Urinary bladder (tissue), 4 donors: ENCODE measurements around the gene ANKRD17. TPM values are rescaled to one million over a fixed set of nuclear protein-coding genes. Genes with fewer than 3 reads are reported as not detected.
"Not testable (repeated sequence)": the region's sequence is repeated elsewhere in the genome, so short reads cannot be mapped to it uniquely, and the experiment has no call there.

ENCODE experiments used
- DNase-seq: peaks from one replicate; pipeline ENCODE4 v3.0.0-alpha.2; 2015; ENCODE audit errors: extremely low spot score
- H3K27ac ChIP-seq: one replicate; pipeline ENCODE4 v1.5.1; 2013; ENCODE audit warnings: low read depth, mild to moderate bottlenecking, moderate library complexity
- H3K36me3 ChIP-seq: one replicate; pipeline ENCODE4 v1.6.1; 2013; ENCODE audit warnings: mild to moderate bottlenecking, moderate library complexity; ENCODE audit not compliant: insufficient read depth
- H3K4me1 ChIP-seq: one replicate; pipeline ENCODE4 v1.6.1; 2013; ENCODE audit warnings: mild to moderate bottlenecking, moderate library complexity; ENCODE audit not compliant: insufficient read depth
- H3K4me3 ChIP-seq: one replicate; pipeline ENCODE4 v1.5.1; 2013; ENCODE audit warnings: low read depth, low read length
- WGBS: extraction: QIAGEN DNeasy Blood & Tissue Kit; methylation state at CpG from one replicate; pipeline ENCODE4 v1.1.7; 2013; 5-methylcytosine and 5-hydroxymethylcytosine counted together
- polyA plus RNA-seq: library from polyadenylated mRNA; stranded (reverse); fragments of 200-250 nt; gene quantifications from one replicate; pipeline ENCODE4 v1.2.3, GENCODE V29; 2013
- total RNA-seq: library from RNA; depleted of rRNA; stranded (reverse); fragments of >200 nt; gene quantifications from one replicate; pipeline ENCODE4 v1.2.3, GENCODE V29; 2014
- donor health status: healthy with polysubstance abuse.
- donor health status: healthy.

The ANKRD17 gene
- total and polyA plus RNA-seq, 2 donors: 18.3 to 74.8 TPM

DNA sequence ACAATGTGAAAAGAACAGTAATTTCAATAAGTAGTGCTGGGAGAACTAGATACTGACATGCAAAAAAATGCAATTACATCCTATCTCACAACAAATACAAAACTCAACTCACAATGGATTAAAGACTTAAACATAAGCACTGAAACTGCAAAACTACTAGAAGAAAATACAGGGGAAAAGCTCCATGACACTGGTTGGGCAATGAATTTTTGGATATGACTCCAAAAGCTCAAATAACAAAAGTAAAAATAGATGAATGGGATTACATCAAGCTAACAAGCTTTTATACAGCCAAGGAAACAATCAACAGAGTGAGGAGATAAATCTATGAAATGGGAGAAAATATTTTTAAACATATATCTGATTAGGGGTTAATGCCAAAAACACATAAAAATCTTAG lies 53.1 kb downstream of the ANKRD17 start:
- no peak overlapping the region for H3K27ac ChIP-seq
- H3K36me3 ChIP-seq: no peaks in the 10 kb centered on the region
- no peak overlapping the region for H3K4me3 ChIP-seq
- DNase-seq: no peak
- H3K4me1 ChIP-seq: no peaks in the 10 kb centered on the region

DNA sequence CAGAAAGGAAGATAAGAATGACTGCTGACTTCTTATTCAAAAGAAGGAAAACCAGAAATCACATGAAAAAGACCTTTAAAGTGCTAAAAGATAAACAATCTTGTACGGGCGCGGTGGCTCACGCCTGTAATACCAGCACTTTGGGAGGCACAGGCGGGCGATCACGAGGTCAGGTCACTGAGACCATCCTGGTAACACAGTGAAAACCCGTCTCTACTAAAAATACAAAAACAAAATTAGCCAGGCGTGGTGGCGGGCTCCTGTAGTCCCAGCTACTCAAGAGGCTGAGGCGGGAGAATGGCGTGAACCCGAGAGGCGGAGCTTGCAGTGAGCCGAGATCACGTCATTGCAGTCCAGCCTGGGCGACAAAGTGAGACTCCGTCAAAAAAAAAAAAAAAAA lies 54.6 kb downstream of the ANKRD17 start:
- H3K4me1 ChIP-seq, H3K4me3 ChIP-seq, H3K36me3 ChIP-seq, DNase-seq, H3K27ac ChIP-seq: not testable (repeated sequence)
- 96% methylated on average over 18 of the region's 18 CpGs for WGBS

DNA sequence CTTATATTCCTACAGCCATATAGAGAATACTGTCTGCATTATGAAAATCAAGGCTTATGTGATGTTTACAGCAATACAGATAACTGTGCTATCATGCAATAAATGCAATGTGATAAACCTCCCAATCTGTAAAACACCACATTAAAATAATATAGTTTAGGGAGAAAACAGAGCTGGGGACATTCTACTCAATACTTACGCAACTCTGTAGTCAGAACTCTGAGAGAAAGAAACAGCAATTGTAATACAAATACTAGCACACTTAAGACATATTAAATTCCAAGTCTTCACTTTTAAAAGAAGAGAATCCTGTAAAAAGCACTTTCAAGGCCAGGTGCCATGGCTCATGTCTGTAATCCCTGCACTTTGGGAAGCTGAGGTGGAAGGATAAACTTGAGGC lies 61.4 kb downstream of the ANKRD17 start:
- 97% methylated on average over 1 of the region's 1 CpG for WGBS
- no peaks in the 10 kb centered on the region for H3K36me3 ChIP-seq
- no peak overlapping the region for H3K27ac ChIP-seq
- no peak for DNase-seq
- no peak overlapping the region for H3K4me3 ChIP-seq
- no peaks in the 10 kb centered on the region for H3K4me1 ChIP-seq

DNA sequence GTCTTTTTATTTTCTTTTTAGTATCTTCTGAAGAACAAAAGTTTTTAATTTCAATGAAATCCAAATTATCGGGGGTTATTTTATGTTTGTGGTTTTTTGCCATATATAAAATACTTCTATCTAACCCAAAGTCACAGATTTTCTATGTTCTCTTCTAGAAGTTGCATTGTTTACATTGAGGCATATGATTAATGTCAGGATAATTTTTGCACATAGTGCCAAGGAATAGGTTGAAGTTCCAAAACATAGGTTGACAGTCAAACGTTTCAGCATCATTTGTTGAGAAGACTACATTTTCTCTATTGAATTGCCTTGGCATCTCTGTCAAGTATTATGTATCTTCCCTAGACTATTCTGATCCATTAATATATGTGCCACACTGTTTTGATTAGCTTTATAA lies 64.5 kb downstream of the ANKRD17 start:
- H3K4me3 ChIP-seq: no peak overlapping the region
- WGBS: 79% methylated on average over 2 of the region's 2 CpGs
- no peaks in the 10 kb centered on the region for H3K36me3 ChIP-seq
- no peak overlapping the region for H3K27ac ChIP-seq
- no peak for DNase-seq
- H3K4me1 ChIP-seq: no peaks in the 10 kb centered on the region

DNA sequence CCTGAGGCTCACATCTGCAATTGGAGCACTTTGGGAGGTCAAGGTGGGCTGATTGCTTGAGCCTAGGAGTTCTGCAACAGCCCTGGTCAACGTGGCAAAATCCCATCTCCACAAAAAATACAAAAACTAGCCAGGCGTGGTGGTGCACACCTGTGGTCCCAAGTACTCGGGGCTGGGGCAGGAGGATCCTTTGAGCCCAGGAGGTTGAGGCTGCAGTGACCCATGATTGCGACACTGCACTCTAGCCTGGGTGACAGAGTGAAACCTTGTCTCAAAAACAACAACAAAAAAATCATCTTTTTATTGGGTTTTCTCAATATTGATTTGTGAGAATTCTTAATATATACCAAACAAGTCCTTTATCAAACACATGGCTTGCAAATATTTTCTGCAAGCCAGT lies 64.9 kb downstream of the ANKRD17 start:
- no peak overlapping the region for H3K27ac ChIP-seq
- 94% methylated on average over 4 of the region's 4 CpGs for WGBS
- H3K4me3 ChIP-seq: no peak overlapping the region
- no peak for DNase-seq
- H3K36me3 ChIP-seq: no peaks in the 10 kb centered on the region
- no peaks in the 10 kb centered on the region for H3K4me1 ChIP-seq

DNA sequence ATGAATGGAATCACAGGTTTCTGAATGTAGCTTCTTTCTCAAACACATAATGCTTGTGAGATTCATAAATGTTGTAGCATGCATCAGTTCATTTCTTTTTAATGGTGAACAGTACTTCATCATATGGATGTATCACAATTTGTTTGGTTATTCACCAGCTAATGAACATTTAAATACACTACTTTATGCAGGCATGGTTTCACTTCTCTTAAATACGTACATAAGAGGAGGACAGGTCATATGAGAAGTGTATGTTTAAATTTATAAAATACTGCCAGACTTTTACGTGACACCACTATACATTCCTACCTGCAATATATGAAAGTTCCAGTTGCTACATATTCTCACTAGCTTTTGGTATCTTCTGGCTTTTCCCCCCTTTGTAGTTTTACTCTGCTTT lies 65.4 kb downstream of the ANKRD17 start:
- H3K27ac ChIP-seq: no peak overlapping the region
- H3K4me1 ChIP-seq: no peaks in the 10 kb centered on the region
- 90% methylated on average over 2 of the region's 2 CpGs for WGBS
- H3K36me3 ChIP-seq: no peaks in the 10 kb centered on the region
- DNase-seq: no peak
- H3K4me3 ChIP-seq: no peak overlapping the region

DNA sequence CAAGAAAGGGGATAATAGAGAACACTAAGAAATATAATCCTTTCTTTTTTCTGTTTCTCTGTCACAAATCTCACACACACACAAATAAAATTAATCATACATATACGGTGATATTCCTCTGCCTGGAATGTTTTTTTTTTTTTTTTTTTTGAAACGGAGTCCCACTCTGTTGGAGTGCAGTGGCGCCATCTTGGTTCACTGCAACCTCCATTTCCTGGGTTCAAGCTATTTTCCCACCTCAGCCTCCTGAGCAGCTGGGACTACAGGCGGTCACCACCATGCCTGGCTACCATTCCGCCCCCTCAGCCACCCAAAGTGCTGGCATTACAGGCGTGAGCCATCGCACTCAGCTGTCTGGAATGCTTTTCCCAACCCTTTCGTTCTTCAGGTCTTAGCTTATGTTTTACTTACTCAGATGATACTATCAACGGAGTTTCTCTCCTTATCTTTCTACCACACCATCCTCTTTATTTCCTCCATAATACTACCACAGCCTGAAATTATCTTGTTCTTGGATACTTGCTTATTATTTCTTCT lies 69.3 kb downstream of the ANKRD17 start:
- no peaks in the 10 kb centered on the region for H3K4me1 ChIP-seq
- no peaks in the 10 kb centered on the region for H3K36me3 ChIP-seq
- H3K4me3 ChIP-seq: no peak overlapping the region
- WGBS: 97% methylated on average over 9 of the region's 9 CpGs
- DNase-seq: no peak
- H3K27ac ChIP-seq: no peak overlapping the region

DNA sequence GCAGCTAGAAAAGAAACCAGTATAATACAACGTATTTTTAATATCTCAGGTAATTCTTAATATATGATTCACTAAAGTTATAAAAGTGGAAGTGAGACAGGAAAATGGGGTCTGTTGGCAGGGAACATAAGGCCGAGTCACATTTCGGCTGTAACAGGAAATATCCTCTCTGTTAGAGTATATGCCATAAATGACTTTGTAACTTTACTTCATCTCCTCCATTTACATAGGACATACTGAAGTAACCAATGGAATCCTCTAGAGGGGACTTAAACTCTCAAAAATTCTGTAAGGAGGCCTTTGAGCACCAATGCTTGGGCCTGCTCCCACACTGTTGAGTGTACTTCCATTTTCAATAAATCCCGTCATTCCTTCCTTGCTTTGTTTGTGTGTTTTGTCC lies 71.3 kb downstream of the ANKRD17 start:
- Histone ChIP-seq H3K4me1 (no peaks in the 10 kb centered on the region), H3K4me3 (no peak overlapping the region), H3K27ac (no peak overlapping the region), H3K36me3 (no peaks in the 10 kb centered on the region)
- 70% methylated on average over 4 of the region's 4 CpGs for WGBS
- no peak for DNase-seq

DNA sequence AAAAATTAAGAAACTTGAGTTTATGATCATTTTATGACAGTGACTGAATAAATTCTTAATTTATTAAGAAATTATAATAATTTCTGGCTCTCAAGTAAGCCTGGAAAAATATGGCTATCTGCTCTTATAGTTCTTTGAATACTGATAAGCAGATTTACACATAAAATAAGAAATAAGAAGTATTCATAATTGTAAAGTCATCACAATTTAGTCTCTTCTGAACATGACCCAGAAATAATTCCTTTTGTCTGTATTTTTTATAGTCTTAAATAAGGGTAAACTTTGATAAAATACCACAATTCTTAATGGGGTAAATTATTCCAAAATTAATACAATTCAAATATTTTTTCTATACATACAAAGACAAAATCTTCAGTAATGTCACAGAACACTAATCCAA lies 72.7 kb downstream of the ANKRD17 start:
- no peak for DNase-seq
- H3K4me3 ChIP-seq: no peak overlapping the region
- no peaks in the 10 kb centered on the region for H3K4me1 ChIP-seq
- H3K36me3 ChIP-seq: no peaks in the 10 kb centered on the region
- H3K27ac ChIP-seq: no peak overlapping the region

DNA sequence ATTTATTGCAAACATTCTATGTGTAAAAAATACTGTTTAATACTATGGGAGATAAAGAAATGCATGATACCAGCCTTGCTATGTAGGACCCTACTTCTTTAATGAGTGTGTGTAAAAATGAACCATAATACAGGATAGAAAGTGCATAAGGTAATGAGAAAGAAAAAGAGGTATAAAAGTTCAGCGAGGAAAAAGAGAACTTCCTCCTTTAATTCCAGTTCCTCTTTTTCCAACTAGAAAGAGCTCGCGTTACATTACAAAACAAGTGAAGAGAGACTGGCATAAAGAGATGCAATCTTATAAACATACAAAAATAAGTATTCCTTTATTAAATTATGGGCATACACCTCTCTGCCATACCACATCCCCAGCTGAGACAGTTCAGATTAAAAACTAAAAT lies 77.4 kb downstream of the ANKRD17 start:
- DNase-seq: no peak
- Histone ChIP-seq H3K4me3 (no peak overlapping the region), H3K4me1 (no peaks in the 10 kb centered on the region), H3K27ac (no peak overlapping the region), H3K36me3 (no peaks in the 10 kb centered on the region)
- WGBS: 84% methylated on average over 3 of the region's 3 CpGs

DNA sequence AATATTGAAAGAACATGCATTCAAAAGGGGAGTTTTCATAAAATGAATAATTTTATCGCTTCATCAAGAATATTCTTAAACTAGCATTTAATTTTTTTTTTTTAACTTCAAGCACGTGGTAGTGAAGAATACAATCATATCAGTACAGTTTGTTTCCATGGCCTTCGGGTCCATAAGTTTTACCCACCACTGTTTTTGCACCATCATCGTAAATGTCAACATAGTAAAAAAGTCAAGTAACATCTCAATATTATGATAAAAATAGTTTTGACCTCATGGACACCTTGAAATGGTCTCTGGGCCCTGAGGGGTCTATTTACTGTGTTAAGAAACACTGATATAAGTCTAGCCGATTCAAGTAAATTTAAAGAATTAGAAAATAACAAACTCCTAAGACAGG lies 80.2 kb downstream of the ANKRD17 start:
- WGBS: 86% methylated on average over 5 of the region's 5 CpGs
- Histone ChIP-seq H3K27ac (no peak overlapping the region), H3K4me3 (no peak overlapping the region), H3K36me3 (peaks cover 3% of the 10 kb centered on the region), H3K4me1 (no peaks in the 10 kb centered on the region)
- no peak for DNase-seq

DNA sequence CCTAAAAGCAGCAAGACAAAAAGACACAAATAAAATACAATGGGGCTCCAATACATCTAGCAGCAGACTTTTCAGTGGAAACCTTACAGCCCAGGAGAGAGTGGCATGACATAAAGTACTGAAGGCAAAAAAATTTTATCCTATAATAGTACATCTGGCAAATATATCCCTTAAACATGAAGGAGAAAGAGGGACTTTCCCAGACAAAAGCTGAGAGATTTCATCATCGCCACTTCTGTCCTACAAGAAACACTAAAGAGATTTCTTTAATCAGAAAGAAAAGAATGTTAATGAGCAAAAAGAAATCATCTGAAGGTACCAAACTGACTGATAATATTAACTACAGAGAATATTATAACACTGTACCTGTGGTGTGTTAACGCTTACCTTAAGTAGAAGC lies 86.4 kb downstream of the ANKRD17 start:
- H3K36me3 ChIP-seq: peaks cover 3% of the 10 kb centered on the region
- H3K4me1 ChIP-seq: no peaks in the 10 kb centered on the region
- 98% methylated on average over 2 of the region's 2 CpGs for WGBS
- H3K4me3 ChIP-seq: no peak overlapping the region
- no peak overlapping the region for H3K27ac ChIP-seq
- DNase-seq: no peak

DNA sequence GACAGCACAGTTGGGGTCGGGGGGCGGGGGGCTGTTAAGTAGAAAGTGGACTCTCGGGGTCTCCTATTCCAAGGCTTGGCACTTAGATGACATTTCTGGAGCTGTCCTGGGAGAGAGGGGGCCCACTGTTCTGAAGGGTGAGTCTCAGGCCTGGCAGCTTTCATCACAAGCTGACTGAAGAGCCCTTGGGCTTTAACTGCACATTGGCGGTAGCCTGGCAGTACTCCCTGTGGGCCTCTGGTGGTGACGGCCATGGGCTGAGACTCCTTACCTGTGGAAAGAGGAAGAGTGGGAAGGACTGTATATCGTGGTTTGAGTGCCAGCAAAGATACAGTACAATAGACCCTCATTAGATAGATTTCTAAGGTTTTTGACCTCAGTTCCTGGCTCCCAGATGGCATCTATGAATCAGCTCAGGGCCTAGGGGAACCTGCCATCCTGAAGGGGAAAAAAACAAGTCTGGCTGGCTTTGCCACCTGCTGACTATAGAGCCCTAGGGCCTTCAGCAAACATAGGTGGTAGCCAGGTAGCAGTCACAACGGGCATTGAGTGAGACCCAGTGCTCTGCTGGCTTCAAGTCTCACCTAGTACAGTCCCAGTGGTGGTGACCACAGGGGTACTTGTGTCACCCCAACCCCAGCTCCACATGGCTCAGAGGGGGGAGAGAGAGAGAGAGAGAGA lies 87.9 kb downstream of the ANKRD17 start:
- no peak overlapping the region for H3K4me3 ChIP-seq
- DNase-seq: no peak
- peaks cover 3% of the 10 kb centered on the region for H3K36me3 ChIP-seq
- H3K4me1 ChIP-seq: no peaks in the 10 kb centered on the region
- H3K27ac ChIP-seq: no peak overlapping the region
- 97% methylated on average over 7 of the region's 7 CpGs for WGBS

DNA sequence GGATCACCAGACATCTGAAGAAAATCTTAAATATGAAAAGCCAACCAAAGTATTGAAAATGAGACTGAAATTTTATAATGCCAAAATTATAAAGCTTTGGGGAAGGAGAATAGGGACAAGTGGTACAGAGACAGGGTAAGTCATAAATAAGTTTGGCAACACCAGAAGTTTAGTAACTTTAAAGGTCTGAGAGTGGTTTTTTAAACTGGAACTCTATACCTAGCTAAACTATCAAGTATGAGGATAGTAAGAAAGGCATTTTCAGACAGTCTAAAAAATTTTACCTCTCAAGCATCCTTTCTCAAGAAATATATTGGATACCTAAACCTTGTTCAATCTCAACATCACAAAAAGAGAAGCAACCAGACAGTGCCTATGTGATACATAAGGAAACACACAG lies 92.4 kb downstream of the ANKRD17 start:
- DNase-seq: no peak
- H3K4me3 ChIP-seq: no peak overlapping the region
- H3K4me1 ChIP-seq: no peaks in the 10 kb centered on the region
- H3K36me3 ChIP-seq: no peaks in the 10 kb centered on the region
- H3K27ac ChIP-seq: no peak overlapping the region
